ENCODE measurements around the gene FAM110A.
A peak's percentile ranks its signal among the peaks of the same experiment; 100 is the strongest.
"Not testable (repeated sequence)": the region's sequence is repeated elsewhere in the genome, so short reads cannot be mapped to it uniquely, and the experiment has no call there.

Gene FAM110A

GRCh38 chr20:823574-823902 is 10.0 kb upstream of the FAM110A start:
- no peak for DNase-seq (ENCODE audit: low read depth)

- no peak for DNase-seq (ENCODE audit: low read depth)
These were observed 9.0 kb upstream of the FAM110A start for GRCh38 chr20:824490-824889.

GRCh38 chr20:824916-825315 is 8.6 kb upstream of the FAM110A start:
- DNase-seq (ENCODE audit: low read depth), result no peak

GRCh38 chr20:825710-826421 is 7.6 kb upstream of the FAM110A start:
- no peak for DNase-seq (ENCODE audit: low read depth)

GRCh38 chr20:826695-827323 is 6.7 kb upstream of the FAM110A start:
- no peak for DNase-seq (ENCODE audit: low read depth)

- DNase-seq (ENCODE audit: low read depth), result not testable (repeated sequence)
These were observed 5.5 kb upstream of the FAM110A start for GRCh38 chr20:827981-828380.

- DNase-seq (ENCODE audit: low read depth), result no peak
These were observed 4.5 kb upstream of the FAM110A start for GRCh38 chr20:828987-829386.

GRCh38 chr20:829551-829950 is 4.0 kb upstream of the FAM110A start:
- DNase-seq (ENCODE audit: low read depth), result peak; percentile 63

GRCh38 chr20:830011-830521 is 3.4 kb upstream of the FAM110A start:
- DNase-seq (ENCODE audit: low read depth), result peak; percentile 84

- DNase-seq (ENCODE audit: low read depth), result no peak
These were observed 2.3 kb upstream of the FAM110A start for GRCh38 chr20:831251-831650.

GRCh38 chr20:831956-832355 is 1.6 kb upstream of the FAM110A start:
- DNase-seq (ENCODE audit: low read depth), result no peak

GRCh38 chr20:833121-833449 is 430 bp upstream of the FAM110A start:
- peak; percentile 16 for DNase-seq (ENCODE audit: low read depth)

- no peak for DNase-seq (ENCODE audit: low read depth)
These were observed 734 bp downstream of the FAM110A start for GRCh38 chr20:834151-834746.

GRCh38 chr20:835608-836045 is 2.1 kb downstream of the FAM110A start:
- DNase-seq (ENCODE audit: low read depth), result no peak

- DNase-seq (ENCODE audit: low read depth), result no peak
These were observed 2.7 kb downstream of the FAM110A start for GRCh38 chr20:836190-836589.

- DNase-seq (ENCODE audit: low read depth), result no peak
These were observed 5.5 kb downstream of the FAM110A start for GRCh38 chr20:839015-839414.

- no peak for DNase-seq (ENCODE audit: low read depth)
These were observed 6.1 kb downstream of the FAM110A start for GRCh38 chr20:839626-840025.

GRCh38 chr20:840503-840857 is 7.0 kb downstream of the FAM110A start:
- DNase-seq (ENCODE audit: low read depth), result no peak

- DNase-seq (ENCODE audit: low read depth), result no peak
These were observed 7.5 kb downstream of the FAM110A start for GRCh38 chr20:840858-841567.

GRCh38 chr20:841568-842546 is 8.3 kb downstream of the FAM110A start:
- no peak for DNase-seq (ENCODE audit: low read depth)

- DNase-seq (ENCODE audit: low read depth), result no peak
These were observed 9.0 kb downstream of the FAM110A start for GRCh38 chr20:842547-842940.

GRCh38 chr20:843912-844311 is 10.4 kb downstream of the FAM110A start:
- no peak for DNase-seq (ENCODE audit: low read depth)

Measured in GM04504 (cell line).